Gastroesophageal sphincter (tissue), 4 donors: Measurements from ENCODE around the gene DYNC1I1. TPM values are rescaled to one million over a fixed set of nuclear protein-coding genes. Genes with fewer than 3 reads are reported as not detected.

Experiments
- ATAC-seq: fragments of 150-250 bp; one replicate; pipeline ENCODE4 v1.9.1; 2016; ENCODE audit warnings: mild to moderate bottlenecking, moderate library complexity
- H3K27ac ChIP-seq, 4 donors: fragments of 200-600 bp; sonication (generic) in 3 of 4; 1 replicate in 3 of 4; 2 replicates in 1 of 4; pipeline ENCODE4 v1.5.1; 2016 to 2019
- H3K27me3 ChIP-seq: fragments of 200-600 bp; sonication (generic); one replicate; pipeline ENCODE4 v1.5.1; 2019
- H3K36me3 ChIP-seq, 2 donors: fragments of 200-600 bp; sonication (generic); one replicate each; pipeline ENCODE4 v1.5.1; 2019; ENCODE audit warnings: control low read depth in 1 of 2
- H3K4me1 ChIP-seq, 3 donors: fragments of 200-600 bp; sonication (generic); 1 replicate in 2 of 3; 2 replicates in 1 of 3; pipeline ENCODE4 v1.5.1; 2016 to 2019; ENCODE audit warnings: control low read depth in 2 of 3
- H3K4me3 ChIP-seq, 2 donors: fragments of 200-600 bp; sonication (generic); one replicate each; pipeline ENCODE4 v1.5.1; 2019; ENCODE audit warnings: mild to moderate bottlenecking in 1 of 2, moderate library complexity in 1 of 2
- H3K9me3 ChIP-seq, 3 donors: fragments of 200-600 bp; sonication (generic); one replicate each; pipeline ENCODE4 v1.5.1; 2017 to 2019; ENCODE audit warnings: control low read depth in 2 of 3
- CTCF ChIP-seq, 4 experiments: fragments of 200-600 bp in 2 of 4; fragments of 450-650 bp in 2 of 4; sonication (generic) in 1 of 4; IDR thresholded peaks; one replicate each; pipeline ENCODE4 v1.5.1; 2017 to 2019; ENCODE audit warnings: antibody characterized with exemption in 4 of 4, mild to moderate bottlenecking in 2 of 4, moderate library complexity in 2 of 4
- EP300 ChIP-seq: sonication (generic); formaldehyde crosslinking; IDR thresholded peaks from one replicate; pipeline ENCODE4 v1.6.1; 2017; ENCODE audit warnings: antibody characterized with exemption, mild to moderate bottlenecking
- POLR2A ChIP-seq, 2 donors: fragments of 450-650 bp; IDR thresholded peaks; one replicate each; pipeline ENCODE4 v1.6.1; 2017; ENCODE audit warnings: antibody characterized with exemption in 2 of 2, mild to moderate bottlenecking in 2 of 2, moderate library complexity in 1 of 2
- POLR2AphosphoS5 ChIP-seq: sonication (generic); formaldehyde crosslinking; IDR thresholded peaks from one replicate; pipeline ENCODE4 v1.6.1; 2017; ENCODE audit warnings: antibody characterized with exemption
- WGBS, 2 donors: methylation state at CpG; one replicate each; pipeline ENCODE4 v1.1.5; 2018; ENCODE audit warnings: low coverage in 1 of 2; 5-methylcytosine and 5-hydroxymethylcytosine counted together
- total RNA-seq, 4 donors: library from RNA; depleted of rRNA; stranded (reverse); fragments of >200 nt; gene quantifications; one replicate each; pipeline ENCODE4 v1.1.0, GENCODE V29; 2016

The DYNC1I1 gene
- total RNA-seq, 4 donors from 2014 or later: 7.6 to 23.8 (median 18.2) TPM

DNA sequence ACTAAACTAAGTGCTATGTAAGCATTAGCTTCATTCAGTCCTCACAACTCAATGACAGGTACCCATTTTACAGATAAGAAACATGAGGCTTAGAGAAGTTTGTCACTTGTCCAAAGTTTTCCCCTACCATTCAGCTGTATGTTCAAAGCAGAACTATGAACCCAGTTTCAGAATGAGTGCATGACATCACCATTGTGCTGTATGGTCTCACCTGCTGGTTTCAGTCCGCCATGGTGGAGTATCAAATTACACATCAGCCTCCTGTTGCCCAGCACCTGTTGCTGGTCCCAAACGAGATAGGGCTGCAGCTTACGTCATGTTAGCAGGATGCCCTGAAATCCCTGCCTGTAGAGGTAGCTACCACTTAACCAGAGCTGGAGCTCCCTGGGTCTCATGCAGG is 95.0 kb downstream of the DYNC1I1 start:
- Histone ChIP-seq H3K27me3 (no peaks in the 10 kb centered on the region), H3K4me1 (peaks cover 0 to 5% (median 0%) of the 10 kb centered on the region in 3 donors), H3K36me3 (peaks cover 0 to 7% of the 10 kb centered on the region in 2 donors), H3K27ac (no peak overlapping the region), H3K9me3 (no peaks in the 10 kb centered on the region), H3K4me3 (no peak overlapping the region)
- no peak for ATAC-seq
- WGBS, 2 donors: 40% methylated on average over 1 of the region's 3 CpGs; no CpG with 5 or more reads in 1 of the 2 donors
- no peak for TF ChIP-seq POLR2A (IDR thresholded peaks at IDR 0.05)
- TF ChIP-seq EP300: no peak
- no peak for TF ChIP-seq CTCF (IDR thresholded peaks at IDR 0.05)
- TF ChIP-seq POLR2AphosphoS5: no peak

GRCh38 chr7:95871075-95871848 is 98.9 kb downstream of the DYNC1I1 start:
- ATAC-seq: peak; percentile 44
- TF ChIP-seq CTCF (IDR thresholded peaks at IDR 0.05): peak; percentile 20 to 70 (median 58)
- no peak for TF ChIP-seq POLR2A (IDR thresholded peaks at IDR 0.05)
- WGBS, 2 donors: 17 to 18% methylated on average over 4 to 6 of the region's 6 CpGs
- no peaks in the 10 kb centered on the region for H3K9me3 ChIP-seq
- H3K27me3 ChIP-seq: no peaks in the 10 kb centered on the region
- peaks cover 0 to 11% (median 0%) of the 10 kb centered on the region in 3 donors for H3K4me1 ChIP-seq
- H3K4me3 ChIP-seq: no peak overlapping the region
- H3K27ac ChIP-seq: no peak overlapping the region
- peaks cover 0 to 12% of the 10 kb centered on the region in 2 donors for H3K36me3 ChIP-seq

GRCh38 chr7:95871896-95872295 is 99.5 kb downstream of the DYNC1I1 start:
- no peaks in the 10 kb centered on the region for H3K9me3 ChIP-seq
- WGBS, 2 donors: 80 to 100% methylated on average over 2 to 3 of the region's 9 CpGs
- H3K36me3 ChIP-seq: peaks cover 0 to 12% of the 10 kb centered on the region in 2 donors
- H3K27me3 ChIP-seq: no peaks in the 10 kb centered on the region
- TF ChIP-seq CTCF (IDR thresholded peaks at IDR 0.05) (no peak), POLR2AphosphoS5 (no peak), POLR2A (IDR thresholded peaks at IDR 0.05) (no peak), EP300 (no peak)
- no peak for ATAC-seq
- no peak overlapping the region for H3K27ac ChIP-seq
- peaks cover 0 to 11% (median 0%) of the 10 kb centered on the region in 3 donors for H3K4me1 ChIP-seq
- no peak overlapping the region for H3K4me3 ChIP-seq

- Histone ChIP-seq H3K36me3 (peaks cover 0 to 12% of the 10 kb centered on the region in 2 donors), H3K4me3 (no peak overlapping the region), H3K9me3 (peaks cover 0 to 12% (median 0%) of the 10 kb centered on the region in 3 donors), H3K27me3 (no peaks in the 10 kb centered on the region), H3K4me1 (peaks cover 0 to 11% (median 0%) of the 10 kb centered on the region in 3 donors), H3K27ac (no peak overlapping the region)
- ATAC-seq: no peak
- TF ChIP-seq POLR2A (IDR thresholded peaks at IDR 0.05) (no peak), EP300 (no peak), POLR2AphosphoS5 (no peak), CTCF (IDR thresholded peaks at IDR 0.05) (no peak)
- 64 to 65% methylated on average over 2 to 3 of the region's 3 CpGs for WGBS, 2 donors
Measured at GRCh38 chr7:95874129-95874528, 101.8 kb downstream of the DYNC1I1 start.
